Measurements from ENCODE around the gene IQCK.

DNA sequence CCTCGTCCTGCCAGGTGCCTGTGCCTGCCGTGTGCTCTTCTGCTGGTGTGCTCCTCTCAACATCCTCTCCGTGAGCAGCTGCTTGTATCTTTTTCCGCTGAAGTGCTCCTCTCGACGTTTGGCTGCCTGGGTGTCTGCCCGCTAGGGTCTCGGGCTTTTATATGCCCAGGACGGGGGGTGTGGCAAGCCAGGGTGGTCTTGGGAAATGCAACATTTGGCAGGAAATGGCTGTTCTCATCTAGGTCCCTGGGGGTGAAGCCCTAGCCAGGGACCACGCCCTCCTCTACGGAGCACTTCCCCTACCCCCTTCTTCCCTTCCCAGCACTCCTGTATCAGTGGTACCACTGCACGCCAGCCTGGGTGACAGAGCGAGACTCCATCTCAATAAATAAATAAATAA is 49.4 kb downstream of the IQCK start:
- TF ChIP-seq, protein P1, sequence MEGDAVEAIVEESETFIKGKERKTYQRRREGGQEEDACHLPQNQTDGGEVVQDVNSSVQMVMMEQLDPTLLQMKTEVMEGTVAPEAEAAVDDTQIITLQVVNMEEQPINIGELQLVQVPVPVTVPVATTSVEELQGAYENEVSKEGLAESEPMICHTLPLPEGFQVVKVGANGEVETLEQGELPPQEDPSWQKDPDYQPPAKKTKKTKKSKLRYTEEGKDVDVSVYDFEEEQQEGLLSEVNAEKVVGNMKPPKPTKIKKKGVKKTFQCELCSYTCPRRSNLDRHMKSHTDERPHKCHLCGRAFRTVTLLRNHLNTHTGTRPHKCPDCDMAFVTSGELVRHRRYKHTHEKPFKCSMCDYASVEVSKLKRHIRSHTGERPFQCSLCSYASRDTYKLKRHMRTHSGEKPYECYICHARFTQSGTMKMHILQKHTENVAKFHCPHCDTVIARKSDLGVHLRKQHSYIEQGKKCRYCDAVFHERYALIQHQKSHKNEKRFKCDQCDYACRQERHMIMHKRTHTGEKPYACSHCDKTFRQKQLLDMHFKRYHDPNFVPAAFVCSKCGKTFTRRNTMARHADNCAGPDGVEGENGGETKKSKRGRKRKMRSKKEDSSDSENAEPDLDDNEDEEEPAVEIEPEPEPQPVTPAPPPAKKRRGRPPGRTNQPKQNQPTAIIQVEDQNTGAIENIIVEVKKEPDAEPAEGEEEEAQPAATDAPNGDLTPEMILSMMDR (IDR thresholded peaks at IDR 0.05; ENCODE audit: low read depth, low read length) = no peak
- TF ChIP-seq EZH2phosphoT487 (IDR thresholded peaks at IDR 0.05; ENCODE audit: low read depth) = no peak
